Measurements from ENCODE around the gene CYP27C1.

Gene CYP27C1

DNA sequence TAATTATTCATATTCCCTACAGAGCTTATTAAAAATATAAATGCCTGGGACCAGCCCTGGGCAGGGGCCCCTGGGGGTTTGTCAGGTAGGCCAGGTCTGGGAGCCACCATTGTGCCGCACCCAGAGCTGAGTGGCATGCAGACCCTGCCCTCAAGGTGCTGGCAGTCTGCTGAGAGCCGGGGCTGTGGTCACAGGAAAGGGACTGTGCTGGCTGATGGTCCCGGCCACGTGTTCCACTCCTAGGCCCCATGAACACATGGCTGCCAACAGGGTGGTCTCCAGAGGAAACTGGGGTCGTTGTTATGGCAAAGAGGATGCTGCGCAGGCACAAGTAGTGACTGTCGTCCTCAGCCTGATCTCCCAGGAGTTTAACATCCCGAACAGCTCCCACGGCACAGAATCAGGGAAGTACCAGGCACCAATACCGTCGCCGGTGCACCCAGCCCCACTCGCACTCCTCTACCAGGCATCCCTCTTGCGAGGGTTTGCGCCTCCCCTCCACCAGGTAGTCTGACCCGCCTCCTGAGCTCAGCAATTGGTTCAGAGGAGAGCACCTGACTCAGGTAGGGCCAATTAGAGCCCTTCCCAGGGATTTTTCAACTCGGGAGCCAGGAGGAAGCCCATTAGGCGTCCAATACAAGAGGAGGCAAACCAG is 73.9 kb downstream of the CYP27C1 start:
- no peak for DNase-seq

DNA sequence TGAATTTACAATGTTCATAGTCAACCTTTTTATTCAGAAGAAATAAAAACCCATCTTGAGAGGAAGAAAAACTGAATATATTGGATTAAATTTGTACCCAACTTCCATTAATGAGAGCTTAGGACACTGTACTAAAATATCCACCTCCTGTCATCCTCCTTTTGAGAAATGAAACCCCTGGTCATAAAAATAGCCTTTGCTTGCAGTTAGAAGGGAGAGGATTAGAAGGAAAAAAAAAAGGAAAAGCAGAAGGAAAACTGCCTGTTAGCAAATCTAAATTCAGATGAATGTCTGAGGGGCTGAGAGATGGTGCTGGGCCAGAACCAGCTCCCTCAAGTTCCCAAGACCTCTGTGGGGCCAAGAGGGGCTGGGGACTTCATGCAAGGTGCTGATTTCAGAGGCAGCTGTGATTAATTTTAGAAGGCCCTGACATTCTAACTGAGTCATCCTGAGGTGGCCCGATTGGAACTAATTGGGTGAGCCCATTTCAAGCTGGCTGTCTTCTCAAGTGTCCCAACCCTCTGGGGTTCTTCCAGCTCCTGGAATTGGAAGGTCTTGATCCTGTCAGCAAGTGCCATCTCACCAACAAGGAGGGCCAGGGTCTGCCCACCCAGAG is 74.7 kb downstream of the CYP27C1 start:
- no peak for DNase-seq

DNA sequence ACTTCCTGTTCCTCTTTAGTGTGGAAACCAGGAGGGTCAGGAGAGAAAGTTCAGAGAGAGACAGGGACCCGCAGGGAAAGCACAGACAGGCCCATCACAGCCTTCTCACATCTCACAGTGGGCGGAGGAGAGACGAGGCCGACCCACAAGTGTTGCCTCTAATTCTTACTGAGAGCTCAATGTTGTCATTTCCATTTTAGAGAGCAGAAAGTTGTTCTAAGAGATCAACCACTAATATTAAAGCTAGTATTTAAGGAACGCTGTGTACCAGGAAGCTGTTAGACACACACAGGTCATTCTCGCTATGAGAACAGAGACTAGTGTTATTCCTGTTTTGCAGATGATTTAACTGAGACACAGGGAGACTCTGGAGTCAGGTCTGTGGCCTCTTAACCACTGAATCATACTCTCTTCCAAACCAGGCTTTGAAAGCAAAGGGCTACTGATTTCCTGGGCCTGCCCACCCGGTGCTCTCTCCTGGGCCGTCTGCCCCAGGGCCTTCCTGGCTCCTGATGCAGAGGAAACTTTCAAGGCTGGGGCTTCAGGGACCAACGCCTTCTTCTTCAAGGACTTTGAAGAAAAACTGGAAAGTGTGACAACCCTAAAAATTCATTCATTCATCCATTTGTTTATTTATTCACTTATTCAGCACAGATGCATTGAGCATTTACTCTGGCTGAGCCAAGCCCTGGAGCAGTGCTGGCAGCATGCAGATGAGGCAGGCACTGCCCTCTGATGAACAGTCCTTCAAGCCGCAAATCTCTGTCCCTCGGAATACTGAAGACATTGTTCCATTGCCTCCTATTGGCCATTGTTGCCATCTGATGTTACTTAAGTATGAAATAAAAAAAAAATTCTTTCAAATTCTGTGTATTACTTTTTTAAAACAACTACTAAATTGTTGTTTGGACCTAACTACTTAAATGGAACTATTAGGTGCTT is 76.0 kb downstream of the CYP27C1 start:
- no peak for DNase-seq

DNA sequence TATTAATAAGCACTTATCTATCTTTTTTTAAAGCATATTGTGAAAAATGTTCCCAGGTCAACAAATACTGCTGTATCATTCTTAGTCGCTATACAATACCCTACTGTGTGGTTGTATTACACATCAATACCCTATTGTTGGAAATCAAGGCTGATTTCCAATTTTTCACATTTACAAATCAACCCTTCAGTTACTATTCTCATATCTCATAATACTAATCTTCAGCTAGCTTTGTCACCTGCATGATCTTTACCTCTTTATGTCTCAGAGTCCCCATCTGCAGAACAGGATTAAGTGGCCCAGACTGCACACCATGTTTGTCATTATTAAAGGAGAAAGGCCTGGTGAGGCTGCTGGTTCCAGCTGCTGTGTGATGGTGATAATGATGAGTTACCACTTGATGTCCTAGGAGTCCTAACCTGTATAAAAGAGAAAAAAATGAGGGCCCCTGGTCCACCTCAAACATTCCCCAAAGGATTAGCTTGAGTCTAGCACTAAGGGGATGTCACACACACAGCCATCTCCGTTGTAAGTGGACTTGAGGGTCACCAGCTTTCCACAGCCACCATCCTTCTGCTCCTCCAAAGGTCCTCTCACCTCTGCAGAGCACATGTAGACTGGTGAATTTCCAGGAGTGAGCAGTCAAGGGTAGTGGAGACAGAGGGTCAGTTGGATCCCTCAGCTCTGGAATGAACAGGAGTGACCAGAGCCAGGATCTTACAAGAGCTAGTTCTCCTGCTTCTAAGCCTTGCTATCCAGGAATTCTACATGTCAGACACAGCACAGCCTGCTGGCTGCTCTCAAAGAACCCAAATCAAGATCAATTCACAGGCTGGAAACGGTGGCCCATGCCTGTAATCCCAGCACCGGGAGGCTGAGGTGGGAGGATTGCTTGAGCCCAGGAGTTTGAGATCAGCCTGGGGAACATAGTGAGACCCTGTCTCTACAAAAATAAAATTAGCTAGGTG is 77.2 kb downstream of the CYP27C1 start:
- no peak for DNase-seq

- DNase-seq, result no peak
These were observed 79.6 kb downstream of the CYP27C1 start for GRCh38 chr2:127140538-127140937.

DNA sequence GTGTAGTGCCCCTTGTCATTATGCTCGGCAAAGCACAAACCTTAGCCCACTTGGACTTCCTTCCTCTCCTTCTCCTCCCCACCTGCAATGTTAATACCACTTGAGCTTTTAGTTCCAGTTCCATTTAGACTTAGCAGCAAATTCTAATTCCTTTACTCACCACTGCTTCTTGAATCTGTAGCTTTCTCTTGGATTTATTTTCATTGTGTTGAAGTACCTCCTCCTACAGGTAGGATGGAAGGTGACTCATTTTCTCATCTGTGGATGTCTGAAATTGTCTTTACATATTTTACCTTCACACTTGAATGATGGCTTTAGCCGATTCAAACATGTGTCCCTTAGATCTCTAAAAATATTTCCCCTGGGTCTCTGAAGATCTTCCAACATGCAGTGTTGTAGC is 80.3 kb downstream of the CYP27C1 start:
- DNase-seq, result no peak

DNA sequence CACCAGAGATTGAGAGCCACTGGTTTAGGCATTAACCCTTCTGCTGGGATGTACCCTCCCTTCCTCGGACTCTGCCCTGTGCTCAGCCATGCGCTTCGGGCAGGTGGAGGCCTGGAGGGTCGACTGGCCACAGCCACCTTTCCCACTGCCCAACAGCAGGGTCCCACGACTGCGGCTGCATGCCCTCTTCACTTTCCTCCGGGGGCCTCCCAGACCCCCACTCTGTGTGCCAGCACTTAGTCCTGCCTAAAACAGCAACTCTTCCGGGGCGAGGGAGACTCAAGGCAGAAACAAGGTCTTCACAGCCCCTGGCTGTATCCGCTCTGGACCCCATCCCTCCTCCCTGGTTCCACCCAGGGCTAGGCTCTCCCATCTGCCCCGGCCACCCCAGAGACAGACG is 81.8 kb downstream of the CYP27C1 start:
- DNase-seq, result no peak

GRCh38 chr2:127137741-127138140 is 82.4 kb downstream of the CYP27C1 start:
- DNase-seq, result no peak

- DNase-seq, result no peak
These were observed 82.9 kb downstream of the CYP27C1 start for GRCh38 chr2:127137225-127137624.

- no peak for DNase-seq
These were observed 85.0 kb downstream of the CYP27C1 start for GRCh38 chr2:127134833-127135830.

DNA sequence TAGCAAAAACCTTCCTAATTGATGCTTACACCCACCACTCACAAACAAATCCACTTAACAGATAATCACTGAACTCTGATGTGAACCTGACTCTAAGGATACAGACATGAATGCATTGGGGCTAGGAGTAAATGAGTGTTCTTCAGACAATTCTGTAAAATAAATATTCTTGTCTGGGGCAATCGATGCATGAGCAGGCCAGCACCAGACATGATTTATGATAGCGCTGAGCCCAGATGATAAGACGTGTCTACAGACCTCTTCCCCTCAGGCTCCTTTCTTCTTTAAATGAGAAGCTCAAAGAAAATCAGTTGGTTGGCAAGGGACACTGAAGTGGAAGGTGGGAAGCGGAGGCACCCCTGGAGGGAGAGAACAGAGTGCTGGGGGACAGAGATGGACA is 85.9 kb downstream of the CYP27C1 start:
- DNase-seq, result no peak

Measured in activated CD4-positive, CD25-positive, alpha-beta regulatory T cell treated with anti-CD3 and anti-CD28 coated beads, Interleukin-2, amount 50 U/mL, for 72 hours (primary cell).